H1 (cell line): ENCODE data around the gene DAZAP2. TPM values are rescaled to one million over a fixed set of nuclear protein-coding genes. Genes with fewer than 3 reads are reported as not detected.
A peak's percentile ranks its signal among the peaks of the same experiment; 100 is the strongest.

Experiments
- BACH1 ChIP-seq: IDR thresholded peaks from 2 replicates; pipeline ENCODE4 v1.6.1; 2012; ENCODE audit warnings: low read length, improper control_type of control experiment
- CBX5 ChIP-seq: fragments of 300-800, 300-1000 bp; sonication (generic); IDR thresholded peaks from 2 replicates; pipeline ENCODE4 v1.7.1; 2016; ENCODE audit warnings: antibody characterized with exemption, low read length, low read depth
- CBX8 ChIP-seq: fragments of 300-800, 300-1000 bp; sonication (generic); IDR thresholded peaks from 2 replicates; pipeline ENCODE4 v1.7.1; 2016; ENCODE audit warnings: low read depth, low read length, borderline replicate concordance
- CHD1 ChIP-seq: IDR thresholded peaks from 2 replicates; pipeline ENCODE4 v1.6.1; 2012; ENCODE audit warnings: low read depth, low read length, improper control_type of control experiment
- CREB1 ChIP-seq: IDR thresholded peaks from 2 replicates; pipeline ENCODE4 v1.6.1; 2012; ENCODE audit warnings: inconsistent platforms
- GTF2F1 ChIP-seq: IDR thresholded peaks from 2 replicates; pipeline ENCODE4 v1.6.1; 2012; ENCODE audit warnings: low read depth, low read length, improper control_type of control experiment, borderline replicate concordance
- JUN ChIP-seq: IDR thresholded peaks from 2 replicates; pipeline ENCODE4 v1.6.1; 2011; ENCODE audit warnings: low read depth, mild to moderate bottlenecking, improper control_type of control experiment, low read length
- KDM1A ChIP-seq: fragments of 200-600, 300-600 bp; sonication (generic); IDR thresholded peaks from 2 replicates; pipeline ENCODE4 v1.7.1; 2016; ENCODE audit warnings: mild to moderate bottlenecking, low read length, borderline replicate concordance
- KDM4A ChIP-seq: IDR thresholded peaks from one replicate; pipeline ENCODE4 v1.7.1; 2012; ENCODE audit warnings: low read depth, mild to moderate bottlenecking, moderate library complexity, low read length, inconsistent platforms; ENCODE audit not compliant: severe bottlenecking
- MAX ChIP-seq: IDR thresholded peaks from 2 replicates; pipeline ENCODE4 v1.6.1; 2012; ENCODE audit warnings: inconsistent platforms
- PHF8 ChIP-seq: fragments of 200-600 bp; sonication (generic); conservative IDR thresholded peaks from 2 replicates; pipeline ENCODE4 v1.7.1; 2012; ENCODE audit warnings: low read depth, mild to moderate bottlenecking, inconsistent platforms, low read length, moderate library complexity
- POLR2AphosphoS5 ChIP-seq: IDR thresholded peaks from 2 replicates; pipeline ENCODE4 v1.6.1; 2011; ENCODE audit warnings: low read depth, low read length
- POU5F1 ChIP-seq: IDR thresholded peaks from 2 replicates; pipeline ENCODE4 v1.6.1; 2011; ENCODE audit warnings: low read depth, mild to moderate bottlenecking, low read length, moderate library complexity
- RXRA ChIP-seq: IDR thresholded peaks from 2 replicates; pipeline ENCODE4 v1.6.1; 2011; ENCODE audit warnings: low read depth, mild to moderate bottlenecking, low read length, moderate library complexity; ENCODE audit not compliant: insufficient read depth
- SIRT6 ChIP-seq: IDR thresholded peaks from one replicate; pipeline ENCODE4 v1.7.1; 2012; ENCODE audit warnings: low read length, inconsistent platforms
- SIX5 ChIP-seq: IDR thresholded peaks from 2 replicates; pipeline ENCODE4 v1.6.1; 2011; ENCODE audit warnings: mild to moderate bottlenecking, low read depth, low read length
- SP2 ChIP-seq: IDR thresholded peaks from 2 replicates; pipeline ENCODE4 v1.6.1; 2012; ENCODE audit warnings: mild to moderate bottlenecking, low read length, inconsistent platforms
- SUZ12 ChIP-seq: fragments of 200-600 bp; sonication (generic); IDR thresholded peaks from 2 replicates; pipeline ENCODE4 v1.6.1; 2012; ENCODE audit warnings: mild to moderate bottlenecking, inconsistent platforms, low read length, moderate library complexity, mixed read lengths
- TBP ChIP-seq: IDR thresholded peaks from 2 replicates; pipeline ENCODE4 v1.6.1; 2011; ENCODE audit warnings: low read depth, low read length, improper control_type of control experiment
- TCF12 ChIP-seq: IDR thresholded peaks from 2 replicates; pipeline ENCODE4 v1.6.1; 2011; ENCODE audit warnings: low read depth, mild to moderate bottlenecking, low read length
- ZNF274 ChIP-seq: IDR thresholded peaks from 2 replicates; pipeline ENCODE4 v1.7.0; 2012; ENCODE audit warnings: low read length, borderline replicate concordance; ENCODE audit errors: extremely low read depth
- polyA plus RNA-seq, 7 experiments: library from polyadenylated mRNA; depleted of rRNA in 3 of 7; stranded (reverse) in 5 of 7; unstranded in 2 of 7; fragments of >200 nt in 5 of 7; fragments of 200-250 nt in 2 of 7; gene quantifications; 1 replicate in 5 of 7; 2 replicates in 1 of 7; 4 replicates in 1 of 7; pipeline versions ENCODE4 v1.2.1 to v1.2.3, GENCODE V29; 2011 to 2013; ENCODE audit warnings: missing spikeins in 2 of 7, mixed read lengths in 2 of 7
- total RNA-seq: library from RNA; stranded (reverse); fragmentation: NEBNext Ultra II Directional; extraction: Animal tissue kit (Norgen Biotek cat#: 25700); gene quantifications from 2 replicates; pipeline ENCODE4 v1.2.1, GENCODE V29; 2021
- TF ChIP-seq, protein P1 (sequence below): IDR thresholded peaks from 2 replicates; pipeline ENCODE4 v1.6.1; 2011; ENCODE audit warnings: low read depth, mild to moderate bottlenecking, low read length; ENCODE audit not compliant: insufficient read depth

The DAZAP2 gene
- total and polyA plus RNA-seq, 2 of the 8 experiments (the other 6 are each of a cell fraction or from before 2014, with no cell fraction given): 27.1 to 77.2 TPM

DNA sequence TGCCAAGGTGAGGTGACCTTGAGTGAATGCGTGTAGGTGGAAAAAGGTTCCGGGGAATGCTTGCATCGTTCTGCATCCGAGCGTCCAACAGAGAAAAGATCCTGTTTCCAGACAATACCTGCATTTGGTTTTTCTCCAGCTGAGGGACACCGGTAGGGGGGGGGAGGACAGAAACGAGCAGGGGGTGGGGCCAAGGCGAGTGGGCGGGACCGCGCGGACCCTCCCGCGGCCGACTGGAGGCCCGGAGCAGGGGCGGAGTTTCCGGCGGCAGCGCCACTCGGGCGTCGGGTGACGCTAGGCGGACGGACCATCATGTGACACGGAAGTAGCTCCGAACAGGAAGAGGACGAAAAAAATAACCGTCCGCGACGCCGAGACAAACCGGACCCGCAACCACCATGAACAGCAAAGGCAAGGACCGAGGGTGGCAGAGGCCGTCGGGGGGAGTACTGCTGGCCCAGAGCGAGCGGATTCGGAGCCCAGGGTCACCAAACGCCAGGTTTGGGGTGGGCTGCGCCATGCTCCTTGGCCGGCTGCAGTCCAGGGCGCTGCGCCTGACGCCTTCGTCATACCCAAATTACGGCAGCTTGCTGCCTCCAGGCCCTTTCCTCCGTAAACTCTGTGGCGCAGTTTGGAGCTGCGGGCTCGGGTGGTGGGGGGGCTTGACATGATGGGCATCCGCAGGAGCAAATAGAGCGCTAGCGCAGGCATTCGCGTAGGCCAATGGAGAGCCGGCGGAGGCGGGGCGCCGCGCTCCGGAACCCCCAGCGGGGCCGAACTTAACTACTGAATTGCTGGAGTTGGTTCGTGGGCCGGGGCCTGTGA is at the start of gene DAZAP2 (continued):
- TF ChIP-seq SUZ12 (no peak), GTF2F1 (no peak), ZNF274 (no peak), TCF12 (no peak), POLR2AphosphoS5 (peak; percentile 81), BACH1 (no peak), JUN (no peak), TBP (peak; percentile 60), KDM1A (no peak), SP2 (peak; percentile 82), CBX5 (no peak), CHD1 (0 out of 2 replicates have a peak, but pooled peaks have one; percentile 25), RXRA (no peak), KDM4A (no peak), POU5F1 (no peak), PHF8 (peak; percentile 96), MAX (no peak; the same call in 1 of the 2 replicates), CBX8 (no peak), CREB1 (peak; percentile 83), SIRT6 (no peak), SIX5 (no peak)
- TF ChIP-seq, protein P1, sequence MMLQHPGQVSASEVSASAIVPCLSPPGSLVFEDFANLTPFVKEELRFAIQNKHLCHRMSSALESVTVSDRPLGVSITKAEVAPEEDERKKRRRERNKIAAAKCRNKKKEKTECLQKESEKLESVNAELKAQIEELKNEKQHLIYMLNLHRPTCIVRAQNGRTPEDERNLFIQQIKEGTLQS: peak; percentile 52; the same call in 1 of the 2 replicates
